Measurements from ENCODE around the gene RILPL2. TPM values are rescaled to one million over a fixed set of nuclear protein-coding genes. Genes with fewer than 3 reads are reported as not detected.

RILPL2 gene
- total and polyA plus RNA-seq, 2 of the 13 experiments (the other 11 are each of a cell fraction or from before 2014, with no cell fraction given): 2.7 to 8.1 TPM

- TF ChIP-seq KLF15 (CRISPR knock-in tag; IDR thresholded peaks at IDR 0.05; ENCODE audit: borderline replicate concordance) (no peak), POLR2G (IDR thresholded peaks at IDR 0.05; ENCODE audit: low read depth, low read length) (peak; percentile 75), MBNL3 (CRISPR knock-in tag; conservative IDR thresholded peaks at IDR 0.05) (no peak), ARID2 (CRISPR knock-in tag; IDR thresholded peaks at IDR 0.05; ENCODE audit: borderline replicate concordance) (no peak), HNRNPUL1 (IDR thresholded peaks at IDR 0.05; ENCODE audit: low read depth, low read length) (no peak), HOXA5 (CRISPR knock-in tag; IDR thresholded peaks at IDR 0.05) (no peak; the same call in 1 of the 2 replicates), RFX1 (IDR thresholded peaks at IDR 0.05) (no peak), ZNF549 (CRISPR knock-in tag; IDR thresholded peaks at IDR 0.05) (no peak), ZNF614 (CRISPR knock-in tag; IDR thresholded peaks at IDR 0.05; ENCODE audit: borderline replicate concordance) (peak; percentile 39; the same call in 1 of the 2 replicates), KDM4B (CRISPR knock-in tag; IDR thresholded peaks at IDR 0.05) (no peak), NR2F6 (IDR thresholded peaks at IDR 0.05) (peak; percentile 14; the same call in 1 of the 2 replicates), NR2F6 (CRISPR knock-in tag; IDR thresholded peaks at IDR 0.05) (peak; percentile 43; the same call in 1 of the 2 replicates), TRAFD1 (CRISPR knock-in tag; IDR thresholded peaks at IDR 0.05; ENCODE audit: borderline replicate concordance) (no peak), TARDBP (CRISPR knock-in tag; IDR thresholded peaks at IDR 0.05) (no peak), SKIL (CRISPR knock-in tag; IDR thresholded peaks at IDR 0.05; ENCODE audit: borderline replicate concordance) (no peak)
- TF ChIP-seq, protein P1, sequence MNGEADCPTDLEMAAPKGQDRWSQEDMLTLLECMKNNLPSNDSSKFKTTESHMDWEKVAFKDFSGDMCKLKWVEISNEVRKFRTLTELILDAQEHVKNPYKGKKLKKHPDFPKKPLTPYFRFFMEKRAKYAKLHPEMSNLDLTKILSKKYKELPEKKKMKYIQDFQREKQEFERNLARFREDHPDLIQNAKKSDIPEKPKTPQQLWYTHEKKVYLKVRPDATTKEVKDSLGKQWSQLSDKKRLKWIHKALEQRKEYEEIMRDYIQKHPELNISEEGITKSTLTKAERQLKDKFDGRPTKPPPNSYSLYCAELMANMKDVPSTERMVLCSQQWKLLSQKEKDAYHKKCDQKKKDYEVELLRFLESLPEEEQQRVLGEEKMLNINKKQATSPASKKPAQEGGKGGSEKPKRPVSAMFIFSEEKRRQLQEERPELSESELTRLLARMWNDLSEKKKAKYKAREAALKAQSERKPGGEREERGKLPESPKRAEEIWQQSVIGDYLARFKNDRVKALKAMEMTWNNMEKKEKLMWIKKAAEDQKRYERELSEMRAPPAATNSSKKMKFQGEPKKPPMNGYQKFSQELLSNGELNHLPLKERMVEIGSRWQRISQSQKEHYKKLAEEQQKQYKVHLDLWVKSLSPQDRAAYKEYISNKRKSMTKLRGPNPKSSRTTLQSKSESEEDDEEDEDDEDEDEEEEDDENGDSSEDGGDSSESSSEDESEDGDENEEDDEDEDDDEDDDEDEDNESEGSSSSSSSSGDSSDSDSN (CRISPR knock-in tag; IDR thresholded peaks at IDR 0.05): peak; percentile 72; the same call in 1 of the 2 replicates
- TF ChIP-seq, protein P2, sequence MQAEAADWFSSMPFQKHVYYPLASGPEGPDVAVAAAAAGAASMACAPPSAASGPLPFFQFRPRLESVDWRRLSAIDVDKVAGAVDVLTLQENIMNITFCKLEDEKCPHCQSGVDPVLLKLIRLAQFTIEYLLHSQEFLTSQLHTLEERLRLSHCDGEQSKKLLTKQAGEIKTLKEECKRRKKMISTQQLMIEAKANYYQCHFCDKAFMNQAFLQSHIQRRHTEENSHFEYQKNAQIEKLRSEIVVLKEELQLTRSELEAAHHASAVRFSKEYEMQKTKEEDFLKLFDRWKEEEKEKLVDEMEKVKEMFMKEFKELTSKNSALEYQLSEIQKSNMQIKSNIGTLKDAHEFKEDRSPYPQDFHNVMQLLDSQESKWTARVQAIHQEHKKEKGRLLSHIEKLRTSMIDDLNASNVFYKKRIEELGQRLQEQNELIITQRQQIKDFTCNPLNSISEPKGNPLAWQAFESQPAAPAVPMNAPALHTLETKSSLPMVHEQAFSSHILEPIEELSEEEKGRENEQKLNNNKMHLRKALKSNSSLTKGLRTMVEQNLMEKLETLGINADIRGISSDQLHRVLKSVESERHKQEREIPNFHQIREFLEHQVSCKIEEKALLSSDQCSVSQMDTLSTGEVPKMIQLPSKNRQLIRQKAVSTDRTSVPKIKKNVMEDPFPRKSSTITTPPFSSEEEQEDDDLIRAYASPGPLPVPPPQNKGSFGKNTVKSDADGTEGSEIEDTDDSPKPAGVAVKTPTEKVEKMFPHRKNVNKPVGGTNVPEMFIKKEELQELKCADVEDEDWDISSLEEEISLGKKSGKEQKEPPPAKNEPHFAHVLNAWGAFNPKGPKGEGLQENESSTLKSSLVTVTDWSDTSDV (CRISPR knock-in tag; IDR thresholded peaks at IDR 0.05): no peak
Measured at GRCh38 chr12:123389560-123390351, 46.7 kb downstream of the RILPL2 start (continued).

Data from HepG2 (cell line).